ENCODE data around the gene IVD.

IVD gene

GRCh38 chr15:40381818-40382529, 23.6 kb upstream of the IVD start:
- no peak overlapping the region for H3K4me3 ChIP-seq
- no peak for DNase-seq (ENCODE audit: low read depth, low spot score)
- H3K9me3 ChIP-seq (ENCODE audit: low read depth, low read length), result no peaks in the 10 kb centered on the region
- no peak overlapping the region for H3K9ac ChIP-seq (ENCODE audit: insufficient read length)
- no peak for TF ChIP-seq POLR2AphosphoS5 (IDR thresholded peaks at IDR 0.05; ENCODE audit: borderline replicate concordance, low read depth, low read length)
- no peak for TF ChIP-seq FOXP2 (optimal IDR thresholded peaks at IDR 0.05; ENCODE audit: control extremely low read depth, extremely low read length, insufficient read depth)
- no peak for TF ChIP-seq EZH2 (IDR thresholded peaks at IDR 0.05)
- H3K36me3 ChIP-seq (ENCODE audit: insufficient read depth, low read length), result peaks cover 25% of the 10 kb centered on the region
- H3K27ac ChIP-seq, result 0 out of 2 replicates have a peak overlapping the region, but pooled peaks have one; percentile 9

GRCh38 chr15:40382580-40383456, 22.8 kb upstream of the IVD start, which contains the start of gene KNSTRN:
Gene KNSTRN, plus strand, starts transcription at chr15:40382721. Its CDS starts 115 bp downstream, at chr15:40382836.
- H3K9me3 ChIP-seq (ENCODE audit: low read depth, low read length), result no peaks in the 10 kb centered on the region
- peak; percentile 70 for DNase-seq (ENCODE audit: low read depth, low spot score)
- peaks cover 34% of the 10 kb centered on the region for H3K36me3 ChIP-seq (ENCODE audit: insufficient read depth, low read length)
- peak within 1 kb of the TSS; percentile 92 for H3K4me3 ChIP-seq
- TF ChIP-seq POLR2AphosphoS5 (IDR thresholded peaks at IDR 0.05; ENCODE audit: borderline replicate concordance, low read depth, low read length), result peak; percentile 90
- TF ChIP-seq FOXP2 (optimal IDR thresholded peaks at IDR 0.05; ENCODE audit: control extremely low read depth, extremely low read length, insufficient read depth), result no peak
- TF ChIP-seq EZH2 (IDR thresholded peaks at IDR 0.05), result no peak
- peak within 1 kb of the TSS; percentile 68 for H3K27ac ChIP-seq
- peak within 1 kb of the TSS; percentile 93 for H3K9ac ChIP-seq (ENCODE audit: insufficient read length)

GRCh38 chr15:40386480-40386879, 19.1 kb upstream of the IVD start:
- Histone ChIP-seq H3K36me3 (ENCODE audit: insufficient read depth, low read length) (peaks cover 67% of the 10 kb centered on the region), H3K27ac (no peak overlapping the region), H3K4me3 (no peak overlapping the region), H3K9me3 (ENCODE audit: low read depth, low read length) (no peaks in the 10 kb centered on the region), H3K9ac (ENCODE audit: insufficient read length) (no peak overlapping the region)
- TF ChIP-seq FOXP2 (optimal IDR thresholded peaks at IDR 0.05; ENCODE audit: control extremely low read depth, extremely low read length, insufficient read depth), result no peak
- no peak for TF ChIP-seq POLR2AphosphoS5 (IDR thresholded peaks at IDR 0.05; ENCODE audit: borderline replicate concordance, low read depth, low read length)
- no peak for TF ChIP-seq EZH2 (IDR thresholded peaks at IDR 0.05)
- no peak for DNase-seq (ENCODE audit: low read depth, low spot score)

GRCh38 chr15:40388941-40389823, 16.4 kb upstream of the IVD start:
- no peak for TF ChIP-seq FOXP2 (optimal IDR thresholded peaks at IDR 0.05; ENCODE audit: control extremely low read depth, extremely low read length, insufficient read depth)
- TF ChIP-seq EZH2 (IDR thresholded peaks at IDR 0.05), result no peak
- DNase-seq (ENCODE audit: low read depth, low spot score), result no peak
- Histone ChIP-seq H3K27ac (no peak overlapping the region), H3K36me3 (ENCODE audit: insufficient read depth, low read length) (peaks cover 94% of the 10 kb centered on the region), H3K4me3 (no peak overlapping the region), H3K9ac (ENCODE audit: insufficient read length) (no peak overlapping the region), H3K9me3 (ENCODE audit: low read depth, low read length) (no peaks in the 10 kb centered on the region)

- DNase-seq (ENCODE audit: low read depth, low spot score), result no peak
- Histone ChIP-seq H3K27ac (no peak overlapping the region), H3K4me3 (no peak overlapping the region), H3K36me3 (ENCODE audit: insufficient read depth, low read length) (peaks cover 89% of the 10 kb centered on the region), H3K9me3 (ENCODE audit: low read depth, low read length) (no peaks in the 10 kb centered on the region), H3K9ac (ENCODE audit: insufficient read length) (no peak overlapping the region)
- no peak for TF ChIP-seq POLR2AphosphoS5 (IDR thresholded peaks at IDR 0.05; ENCODE audit: borderline replicate concordance, low read depth, low read length)
- no peak for TF ChIP-seq FOXP2 (optimal IDR thresholded peaks at IDR 0.05; ENCODE audit: control extremely low read depth, extremely low read length, insufficient read depth)
- TF ChIP-seq EZH2 (IDR thresholded peaks at IDR 0.05), result no peak
These were observed 15.6 kb upstream of the IVD start for GRCh38 chr15:40389824-40390595.

- no peak for DNase-seq (ENCODE audit: low read depth, low spot score)
- H3K36me3 ChIP-seq (ENCODE audit: insufficient read depth, low read length), result peaks cover 64% of the 10 kb centered on the region
- H3K9me3 ChIP-seq (ENCODE audit: low read depth, low read length), result no peaks in the 10 kb centered on the region
- H3K9ac ChIP-seq (ENCODE audit: insufficient read length), result no peak overlapping the region
- no peak overlapping the region; the same call in 1 of the 2 replicates for H3K27ac ChIP-seq
- H3K4me3 ChIP-seq, result no peak overlapping the region
- TF ChIP-seq POLR2AphosphoS5 (IDR thresholded peaks at IDR 0.05; ENCODE audit: borderline replicate concordance, low read depth, low read length), result no peak
- TF ChIP-seq FOXP2 (optimal IDR thresholded peaks at IDR 0.05; ENCODE audit: control extremely low read depth, extremely low read length, insufficient read depth), result no peak
- no peak for TF ChIP-seq EZH2 (IDR thresholded peaks at IDR 0.05)
These were observed 12.3 kb upstream of the IVD start for GRCh38 chr15:40392986-40393948.
